GM13977 (cell line): Measurements from ENCODE around the gene ANKRD33B.

Source experiments
- DNase-seq: peaks from one replicate; pipeline ENCODE4 v3.0.0; 2012; ENCODE audit warnings: low spot score
- CTCF ChIP-seq: IDR thresholded peaks from 2 replicates; pipeline ENCODE4 v1.5.1; 2012; ENCODE audit warnings: mild to moderate bottlenecking, control low read depth; ENCODE audit not compliant: insufficient read depth; ENCODE audit errors: extremely low read depth, missing control alignments
- in situ Hi-C: fragments of 300-500 bp; cut with MboI; formaldehyde crosslinking; loops from one replicate; pipeline ENCODE4 v1.12.0; 2022; ENCODE audit warnings: low sequenced_read_pairs, low pct_unique_long_range_greater_than_20kb, mixed read lengths, inconsistent platforms; ENCODE audit not compliant: unreplicated experiment

ANKRD33B gene

DNA sequence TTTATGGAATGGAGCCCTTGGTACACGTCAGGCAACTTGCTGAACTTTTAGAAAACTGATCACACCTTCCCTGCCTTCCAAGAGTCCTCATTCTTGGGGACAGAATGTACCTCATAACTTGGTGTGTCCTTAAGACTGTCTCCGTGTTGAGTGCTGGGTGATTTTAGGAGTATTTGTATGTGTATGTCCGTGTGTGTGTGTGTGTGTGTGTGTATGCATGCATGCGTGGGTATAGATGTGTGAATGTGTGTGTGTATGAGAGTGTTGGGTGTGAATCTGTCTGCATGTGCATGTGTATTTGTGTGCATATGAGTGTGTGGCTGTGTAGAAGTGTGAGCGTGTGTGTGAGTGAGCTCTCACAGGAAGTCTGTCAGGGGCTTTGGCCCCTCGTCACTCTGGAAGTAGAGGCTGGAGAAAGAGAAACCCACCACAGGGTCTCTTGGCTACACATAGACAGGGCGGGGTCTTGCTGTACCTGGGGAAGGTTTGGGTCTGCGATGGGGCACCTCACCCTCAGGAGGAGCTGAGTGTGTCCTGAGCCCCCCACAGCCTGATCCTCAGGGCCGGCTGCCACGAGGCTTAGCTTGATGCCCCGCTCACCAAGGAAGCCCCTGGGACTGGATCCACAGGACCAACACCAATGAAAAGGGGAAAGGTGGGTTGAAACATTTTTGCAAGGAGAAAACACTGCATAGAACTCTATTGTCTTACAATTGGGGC is 33.1 kb upstream of the ANKRD33B start:
- TF ChIP-seq CTCF = no peak
- in situ Hi-C loops = no loop called here
- no peak for DNase-seq

- no peak for TF ChIP-seq CTCF
- DNase-seq = no peak
These were observed 31.4 kb upstream of the ANKRD33B start for GRCh38 chr5:10532421-10532820.

GRCh38 chr5:10533226-10533625 is 30.6 kb upstream of the ANKRD33B start:
- no peak for DNase-seq
- in situ Hi-C loops = no loop called here
- TF ChIP-seq CTCF = no peak

More at GRCh38 chr5:10532421-10532820, 31.4 kb upstream of the ANKRD33B start:
- in situ Hi-C loops = no loop called here

- in situ Hi-C loops = no loop called here
- TF ChIP-seq CTCF = no peak
- DNase-seq = no peak
These were observed 29.0 kb upstream of the ANKRD33B start for GRCh38 chr5:10534561-10535530.

GRCh38 chr5:10536511-10536910 is 27.4 kb upstream of the ANKRD33B start:
- TF ChIP-seq CTCF = no peak
- DNase-seq = no peak
- in situ Hi-C loops = no loop called here

GRCh38 chr5:10536931-10537579 is 26.8 kb upstream of the ANKRD33B start:
- in situ Hi-C loops = no loop called here

More at GRCh38 chr5:10536931-10537579, 26.8 kb upstream of the ANKRD33B start:
- TF ChIP-seq CTCF = no peak
- peak; percentile 51 for DNase-seq
